ENCODE data around the gene SAP25.

SAP25 gene

GRCh38 chr7:100563100-100563564, 10.6 kb downstream of the SAP25 start:
- TF ChIP-seq CTCF (IDR thresholded peaks at IDR 0.05): no peak
- H3K36me3 ChIP-seq: peaks cover 6 to 48% (median 8%) of the 10 kb centered on the region in 3 donors

DNA sequence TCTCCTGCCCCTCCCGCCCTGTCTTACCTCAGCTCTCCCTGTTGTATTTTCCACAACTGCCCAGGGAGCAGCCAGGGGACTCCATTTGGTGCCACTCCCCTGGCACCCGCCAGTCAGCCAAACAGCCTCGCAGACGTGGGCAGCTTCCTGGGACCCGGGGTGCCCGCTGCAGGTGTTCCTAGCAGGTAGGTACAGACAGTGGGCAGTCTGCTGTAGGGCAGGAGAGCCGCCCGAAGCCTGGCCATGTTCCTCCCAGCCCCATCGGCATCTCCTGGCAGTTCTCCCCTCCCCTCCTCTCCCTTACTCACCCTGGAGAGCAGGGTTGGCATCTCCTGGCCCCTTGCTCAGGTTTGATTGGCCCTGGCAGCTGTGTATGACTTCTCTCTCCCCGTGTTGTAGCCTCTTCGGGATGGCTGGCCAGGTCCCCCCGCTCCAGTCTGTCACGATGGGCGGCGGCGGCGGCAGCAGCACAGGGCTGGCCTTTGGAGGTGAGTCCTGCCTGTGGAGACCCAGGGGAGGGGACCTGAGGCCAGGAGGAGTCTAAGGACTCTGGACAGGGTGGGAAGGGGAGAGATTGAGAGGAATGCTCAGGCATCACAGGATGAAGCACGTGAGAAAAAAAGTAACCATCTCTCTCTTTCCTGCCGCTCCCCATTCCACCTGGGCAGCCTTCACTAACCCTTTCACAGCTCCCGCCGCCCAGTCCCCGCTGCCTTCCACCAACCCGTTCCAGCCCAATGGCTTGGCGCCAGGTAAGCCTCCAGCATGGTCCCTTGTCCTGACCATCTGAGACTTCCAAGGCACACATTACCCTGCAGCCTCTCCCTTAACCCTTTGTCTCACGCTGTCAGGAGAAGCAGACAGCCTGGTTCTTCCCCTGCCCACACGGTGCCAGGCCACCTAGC, 11.3 kb downstream of the SAP25 start:
- DNase-seq: no peak
- intact Hi-C loops (cut with DNase I; ENCODE audit: low total_unique reads): loop anchor here (5.0 kb wide), 1 partner anchor 130 kb away; the partner anchor contains the start of gene GIGYF1
- H3K27ac ChIP-seq: no peak overlapping the region

More at GRCh38 chr7:100563100-100563564, 10.6 kb downstream of the SAP25 start:
- Histone ChIP-seq H3K27me3 (no peaks in the 10 kb centered on the region), H3K4me3 (no peak overlapping the region), H3K4me1 (peaks cover 0 to 12% (median 0%) of the 10 kb centered on the region in 4 donors), H3K27ac (no peak overlapping the region), H3K9me3 (no peaks in the 10 kb centered on the region)
- intact Hi-C loops (cut with DNase I; ENCODE audit: low total_unique reads): loop anchor here (5.0 kb wide), 1 partner anchor 129 kb away; the partner anchor contains the start of gene GIGYF1
- no peak for DNase-seq

DNA sequence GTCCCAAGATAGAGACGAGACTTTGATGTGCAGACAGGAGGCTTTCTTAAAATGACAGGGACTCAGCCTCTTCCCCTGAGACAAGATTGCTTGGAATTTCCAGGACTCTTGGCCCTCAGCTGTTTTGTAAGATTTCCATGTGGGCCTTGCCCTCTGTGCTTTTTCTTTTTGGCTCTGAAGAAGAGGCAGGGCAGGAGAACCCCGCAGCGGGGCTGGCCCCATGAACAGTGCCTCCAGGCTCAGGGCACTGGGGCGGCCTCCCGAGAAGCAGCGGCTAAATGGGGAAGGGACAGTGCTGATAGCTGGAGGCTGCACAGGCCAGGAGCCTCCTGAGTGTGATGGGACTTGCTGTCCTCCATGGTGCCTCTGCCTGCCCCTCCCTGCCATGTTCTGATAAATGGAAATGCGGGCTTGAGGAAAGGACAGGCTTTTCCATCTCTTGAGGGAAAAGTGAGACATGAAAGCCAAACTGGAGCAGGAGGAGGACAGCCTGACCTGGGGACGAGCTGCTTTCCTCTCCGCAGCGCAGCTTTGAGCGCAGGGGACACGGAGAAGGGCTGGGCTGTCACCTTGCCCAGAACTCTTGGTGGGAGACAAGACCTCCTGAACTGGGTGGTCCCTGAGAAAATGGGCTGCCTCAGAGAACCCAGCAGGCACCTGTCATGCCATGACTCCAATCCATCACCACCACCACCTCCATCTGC, 12.1 kb downstream of the SAP25 start:
- Histone ChIP-seq H3K27me3 (no peaks in the 10 kb centered on the region), H3K4me3 (no peak overlapping the region), H3K4me1 (peaks cover 0 to 9% (median 0%) of the 10 kb centered on the region in 4 donors), H3K9me3 (no peaks in the 10 kb centered on the region), H3K27ac (no peak overlapping the region), H3K36me3 (peaks cover 10 to 62% (median 11%) of the 10 kb centered on the region in 3 donors)
- intact Hi-C loops (cut with DNase I; ENCODE audit: low total_unique reads): loop anchor here (5.0 kb wide), 1 partner anchor 131 kb away; the partner anchor contains the start of gene GIGYF1
- TF ChIP-seq CTCF (IDR thresholded peaks at IDR 0.05): no peak
- DNase-seq: no peak

More for the DNA sequence above, 11.3 kb downstream of the SAP25 start:
- no peak for TF ChIP-seq CTCF (IDR thresholded peaks at IDR 0.05)
- Histone ChIP-seq H3K36me3 (peaks cover 6 to 55% (median 8%) of the 10 kb centered on the region in 3 donors), H3K9me3 (no peaks in the 10 kb centered on the region), H3K4me3 (no peak overlapping the region), H3K27me3 (no peaks in the 10 kb centered on the region), H3K4me1 (peaks cover 0 to 9% (median 0%) of the 10 kb centered on the region in 4 donors)

GRCh38 chr7:100559127-100559526, 14.6 kb downstream of the SAP25 start:
- Histone ChIP-seq H3K4me1 (peaks cover 0 to 8% (median 0%) of the 10 kb centered on the region in 4 donors), H3K27me3 (no peaks in the 10 kb centered on the region), H3K27ac (no peak overlapping the region), H3K4me3 (no peak overlapping the region), H3K36me3 (peaks cover 30 to 75% (median 30%) of the 10 kb centered on the region in 3 donors), H3K9me3 (no peaks in the 10 kb centered on the region)
- no peak for TF ChIP-seq CTCF (IDR thresholded peaks at IDR 0.05)
- DNase-seq: no peak
- intact Hi-C loops (cut with DNase I; ENCODE audit: low total_unique reads): loop anchor here (5.0 kb wide), 1 partner anchor 92 kb away; no protein-coding TSS in a partner anchor

DNA sequence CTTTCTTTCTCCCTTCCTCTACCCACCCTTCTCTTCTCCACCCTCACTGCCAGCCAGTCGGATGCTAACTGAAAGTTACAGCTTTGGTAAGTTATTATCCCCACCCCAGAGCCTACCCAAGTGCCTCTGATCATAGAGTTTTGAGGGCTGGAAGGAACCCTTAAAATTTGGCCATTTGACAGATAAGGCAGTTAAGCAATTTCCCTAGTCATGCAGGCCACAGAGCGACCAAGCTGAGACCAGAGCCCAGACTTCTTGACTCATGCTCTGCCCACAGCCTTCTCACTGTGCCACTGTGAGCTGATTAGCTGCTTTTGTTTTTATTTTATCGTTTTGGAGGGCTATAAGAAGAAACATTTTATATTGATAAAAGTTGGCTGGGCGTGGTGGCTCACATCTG, 17.2 kb downstream of the SAP25 start:
- DNase-seq: no peak
- no peak for TF ChIP-seq CTCF (IDR thresholded peaks at IDR 0.05)
- Histone ChIP-seq H3K9me3 (no peaks in the 10 kb centered on the region), H3K36me3 (peaks cover 41 to 77% (median 46%) of the 10 kb centered on the region in 3 donors), H3K27ac (no peak overlapping the region), H3K4me1 (peaks cover 0 to 3% (median 0%) of the 10 kb centered on the region in 4 donors), H3K4me3 (no peak overlapping the region), H3K27me3 (no peaks in the 10 kb centered on the region)
- intact Hi-C loops (cut with DNase I; ENCODE audit: low total_unique reads): loop anchor here (5.0 kb wide), 1 partner anchor 89 kb away; no protein-coding TSS in a partner anchor
